Panc1 (cell line): ENCODE measurements around the gene PSMF1. TPM values are rescaled to one million over a fixed set of nuclear protein-coding genes. Genes with fewer than 3 reads are reported as not detected.
A peak's percentile ranks its signal among the peaks of the same experiment; 100 is the strongest.

ENCODE experiments used
- ATAC-seq: fragments of 200-7000 bp; cut with Tn5 transposase; 2 replicates; pipeline ENCODE4 v1.9.1; 2020; ENCODE audit warnings: mild to moderate bottlenecking, moderate library complexity
- BruUV-seq: library from RNA; stranded (reverse); fragments of 400-500 nt; replicated peaks from 2 replicates; lab custom pipeline; 2021; lab: Mats Ljungman, UMichigan
- CTCF ChIA-PET: fragments of 300-600 bp; sonication (Branson Sonifier 250); formaldehyde crosslinking; loops from one replicate; lab custom pipeline; 2022; ENCODE audit warnings: antibody characterized with exemption; lab: Charles Lee
- POLR2A ChIA-PET: fragments of 300-600 bp; sonication (Branson Sonifier 250); formaldehyde crosslinking; loops from one replicate; lab custom pipeline; 2022; ENCODE audit warnings: antibody characterized with exemption; lab: Charles Lee
- DNase-seq: peaks from one replicate; pipeline ENCODE4 v3.0.0-alpha.2; 2010; ENCODE audit warnings: low read depth, low spot score
- H3K27ac ChIP-seq: 2 replicates; pipeline ENCODE4 v1.5.1; 2011; ENCODE audit warnings: mild to moderate bottlenecking, low read length, inconsistent platforms
- H3K27me3 ChIP-seq: fragments of 200-500 bp; sonication (Bioruptor generic); 2 replicates; pipeline ENCODE4 v1.6.0; 2014; ENCODE audit warnings: low read length, inconsistent platforms; ENCODE audit not compliant: control insufficient read depth, insufficient read depth
- H3K36me3 ChIP-seq: fragments of 200-500 bp; sonication (Bioruptor generic); 2 replicates; pipeline ENCODE4 v1.5.1; 2014; ENCODE audit warnings: inconsistent platforms, mild to moderate bottlenecking, low read length, moderate library complexity; ENCODE audit not compliant: control insufficient read depth, insufficient read depth
- H3K4me1 ChIP-seq: 2 replicates; pipeline ENCODE4 v1.5.1; 2011; ENCODE audit warnings: inconsistent platforms, mild to moderate bottlenecking, low read length, moderate library complexity; ENCODE audit not compliant: control insufficient read depth, insufficient read depth
- H3K4me3 ChIP-seq, 2 experiments: 2 replicates each; pipeline ENCODE4 v1.5.1; 2011 to 2012; ENCODE audit warnings: low read depth in 2 of 2, low read length in 2 of 2, mild to moderate bottlenecking in 2 of 2, inconsistent platforms in 1 of 2, moderate library complexity in 1 of 2
- H3K9me3 ChIP-seq: fragments of 200-500 bp; sonication (Bioruptor generic); 2 replicates; pipeline ENCODE4 v1.5.1; 2014; ENCODE audit warnings: low read depth, mild to moderate bottlenecking, inconsistent platforms, low read length, moderate library complexity; ENCODE audit not compliant: control insufficient read depth, insufficient read depth
- POLR2AphosphoS5 ChIP-seq: IDR thresholded peaks from 2 replicates; pipeline ENCODE4 v1.6.1; 2012; ENCODE audit warnings: mild to moderate bottlenecking, low read depth, low read length, moderate library complexity
- SIN3A ChIP-seq: IDR thresholded peaks from 2 replicates; pipeline ENCODE4 v1.6.1; 2012; ENCODE audit warnings: low read depth, mild to moderate bottlenecking, low read length, moderate library complexity, borderline replicate concordance; ENCODE audit not compliant: insufficient read depth
- TCF7L2 ChIP-seq: IDR thresholded peaks from 2 replicates; pipeline ENCODE4 v1.6.1; 2011; ENCODE audit warnings: mild to moderate bottlenecking, low read depth, low read length, inconsistent platforms
- in situ Hi-C: cut with HindIII; loops from 2 replicates; pipeline ENCODE4 v1.10.0; 2016; ENCODE audit warnings: low sequenced_read_pairs, low pct_unique_long_range_greater_than_20kb
- intact Hi-C: fragments of 100-400 bp; cut with micrococcal nuclease; formaldehyde crosslinking; loops from one replicate; pipeline ENCODE4 v1.10.0; 2022; ENCODE audit not compliant: unreplicated experiment
- total RNA-seq: library from RNA; stranded (reverse); gene quantifications from one replicate; pipeline ENCODE4 v1.2.1, GENCODE V29; 2021; ENCODE audit not compliant: unreplicated experiment
- TF ChIP-seq, protein P1 (sequence below): fragments of 450-650 bp; IDR thresholded peaks from 2 replicates; pipeline ENCODE4 v1.5.1; 2017; ENCODE audit warnings: mild to moderate bottlenecking
- TF ChIP-seq, protein P2 (sequence below), 2 experiments: IDR thresholded peaks; 2 replicates each; pipeline ENCODE4 v1.6.1; 2011 to 2012; ENCODE audit warnings: low read depth in 2 of 2, control low read depth in 1 of 2, low read length in 1 of 2, mild to moderate bottlenecking in 1 of 2, moderate library complexity in 1 of 2; ENCODE audit not compliant: insufficient read depth in 1 of 2

The PSMF1 gene
- total RNA-seq, 1 experiment from 2014 or later: 161 TPM

- TF ChIP-seq, protein P1, sequence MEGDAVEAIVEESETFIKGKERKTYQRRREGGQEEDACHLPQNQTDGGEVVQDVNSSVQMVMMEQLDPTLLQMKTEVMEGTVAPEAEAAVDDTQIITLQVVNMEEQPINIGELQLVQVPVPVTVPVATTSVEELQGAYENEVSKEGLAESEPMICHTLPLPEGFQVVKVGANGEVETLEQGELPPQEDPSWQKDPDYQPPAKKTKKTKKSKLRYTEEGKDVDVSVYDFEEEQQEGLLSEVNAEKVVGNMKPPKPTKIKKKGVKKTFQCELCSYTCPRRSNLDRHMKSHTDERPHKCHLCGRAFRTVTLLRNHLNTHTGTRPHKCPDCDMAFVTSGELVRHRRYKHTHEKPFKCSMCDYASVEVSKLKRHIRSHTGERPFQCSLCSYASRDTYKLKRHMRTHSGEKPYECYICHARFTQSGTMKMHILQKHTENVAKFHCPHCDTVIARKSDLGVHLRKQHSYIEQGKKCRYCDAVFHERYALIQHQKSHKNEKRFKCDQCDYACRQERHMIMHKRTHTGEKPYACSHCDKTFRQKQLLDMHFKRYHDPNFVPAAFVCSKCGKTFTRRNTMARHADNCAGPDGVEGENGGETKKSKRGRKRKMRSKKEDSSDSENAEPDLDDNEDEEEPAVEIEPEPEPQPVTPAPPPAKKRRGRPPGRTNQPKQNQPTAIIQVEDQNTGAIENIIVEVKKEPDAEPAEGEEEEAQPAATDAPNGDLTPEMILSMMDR: no peak
- TF ChIP-seq SIN3A (no peak), POLR2AphosphoS5 (no peak), TCF7L2 (no peak)
- TF ChIP-seq, protein P2, sequence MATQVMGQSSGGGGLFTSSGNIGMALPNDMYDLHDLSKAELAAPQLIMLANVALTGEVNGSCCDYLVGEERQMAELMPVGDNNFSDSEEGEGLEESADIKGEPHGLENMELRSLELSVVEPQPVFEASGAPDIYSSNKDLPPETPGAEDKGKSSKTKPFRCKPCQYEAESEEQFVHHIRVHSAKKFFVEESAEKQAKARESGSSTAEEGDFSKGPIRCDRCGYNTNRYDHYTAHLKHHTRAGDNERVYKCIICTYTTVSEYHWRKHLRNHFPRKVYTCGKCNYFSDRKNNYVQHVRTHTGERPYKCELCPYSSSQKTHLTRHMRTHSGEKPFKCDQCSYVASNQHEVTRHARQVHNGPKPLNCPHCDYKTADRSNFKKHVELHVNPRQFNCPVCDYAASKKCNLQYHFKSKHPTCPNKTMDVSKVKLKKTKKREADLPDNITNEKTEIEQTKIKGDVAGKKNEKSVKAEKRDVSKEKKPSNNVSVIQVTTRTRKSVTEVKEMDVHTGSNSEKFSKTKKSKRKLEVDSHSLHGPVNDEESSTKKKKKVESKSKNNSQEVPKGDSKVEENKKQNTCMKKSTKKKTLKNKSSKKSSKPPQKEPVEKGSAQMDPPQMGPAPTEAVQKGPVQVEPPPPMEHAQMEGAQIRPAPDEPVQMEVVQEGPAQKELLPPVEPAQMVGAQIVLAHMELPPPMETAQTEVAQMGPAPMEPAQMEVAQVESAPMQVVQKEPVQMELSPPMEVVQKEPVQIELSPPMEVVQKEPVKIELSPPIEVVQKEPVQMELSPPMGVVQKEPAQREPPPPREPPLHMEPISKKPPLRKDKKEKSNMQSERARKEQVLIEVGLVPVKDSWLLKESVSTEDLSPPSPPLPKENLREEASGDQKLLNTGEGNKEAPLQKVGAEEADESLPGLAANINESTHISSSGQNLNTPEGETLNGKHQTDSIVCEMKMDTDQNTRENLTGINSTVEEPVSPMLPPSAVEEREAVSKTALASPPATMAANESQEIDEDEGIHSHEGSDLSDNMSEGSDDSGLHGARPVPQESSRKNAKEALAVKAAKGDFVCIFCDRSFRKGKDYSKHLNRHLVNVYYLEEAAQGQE (IDR thresholded peaks at IDR 0.05; ENCODE audit: insufficient read depth in 1 of 2, low read depth in 2 of 2, low read length in 1 of 2): no peak
- BruUV-seq: no TSS peak
- DNase-seq (no peak), ATAC-seq (no peak)
- Histone ChIP-seq H3K36me3 (no peaks in the 10 kb centered on the region), H3K4me3 (no peak overlapping the region), H3K27me3 (no peaks in the 10 kb centered on the region), H3K9me3 (no peaks in the 10 kb centered on the region), H3K4me1 (peaks cover 8% of the 10 kb centered on the region), H3K27ac (no peak overlapping the region)
- ChIA-PET CTCF (no interaction called here), POLR2A (no interaction called here)
- intact Hi-C loops: no loop called here
- in situ Hi-C loops: no loop called here
Measured at GRCh38 chr20:1112908-1113307, 5.5 kb upstream of the PSMF1 start.

- TF ChIP-seq TCF7L2 (no peak), POLR2AphosphoS5 (no peak), SIN3A (no peak)
- TF ChIP-seq, protein P2 (IDR thresholded peaks at IDR 0.05; ENCODE audit: insufficient read depth in 1 of 2, low read depth in 2 of 2, low read length in 1 of 2): no peak
- TF ChIP-seq, protein P1: no peak
- in situ Hi-C loops (no loop called here), intact Hi-C loops (loop anchor here (2.0 kb wide), 1 partner anchor 349 kb away; the partner anchor contains the start of gene NSFL1C)
- H3K36me3 ChIP-seq: peaks cover 10% of the 10 kb centered on the region
- H3K27me3 ChIP-seq: no peaks in the 10 kb centered on the region
- no peaks in the 10 kb centered on the region for H3K9me3 ChIP-seq
- DNase-seq (no peak), ATAC-seq (no peak)
- H3K4me1 ChIP-seq: peaks cover 42% of the 10 kb centered on the region
- ChIA-PET POLR2A (no interaction called here), CTCF (no interaction called here)
- peak overlapping the region; percentile 90 for H3K27ac ChIP-seq
- H3K4me3 ChIP-seq: peak overlapping the region; percentile 98 to 99
- BruUV-seq: TSS peak; percentile 97
Measured at GRCh38 chr20:1118004-1118335, 432 bp upstream of the PSMF1 start.
